Measurements from ENCODE around the gene TCP11L1.

TCP11L1 gene

DNA sequence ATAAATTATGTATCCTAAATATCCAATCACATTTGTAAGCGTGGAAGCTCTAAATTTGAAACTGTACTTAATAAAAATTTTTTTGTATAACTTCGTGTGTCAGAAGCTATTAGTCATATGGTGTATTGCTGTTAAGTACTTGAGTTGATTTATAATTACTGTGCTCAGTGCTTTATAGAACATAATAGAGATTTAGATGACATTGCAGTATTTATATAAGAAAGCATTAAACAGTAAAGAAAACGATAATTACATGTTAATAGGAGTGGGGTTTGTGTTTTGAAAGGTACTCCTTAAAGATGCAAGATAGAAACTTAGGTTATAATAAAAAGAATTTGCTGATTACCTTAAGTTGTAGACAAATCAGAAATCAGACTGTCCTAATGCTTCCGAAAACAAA is 5.9 kb upstream of the TCP11L1 start:
- POLR2A ChIA-PET = interaction anchor here (0.7 kb wide), 1 partner anchor 9 kb away, joined by 3 read pairs; no protein-coding TSS in a partner anchor
- no peak overlapping the region for H3K27ac ChIP-seq (ENCODE audit: extremely low read depth, low read depth, low read length)

DNA sequence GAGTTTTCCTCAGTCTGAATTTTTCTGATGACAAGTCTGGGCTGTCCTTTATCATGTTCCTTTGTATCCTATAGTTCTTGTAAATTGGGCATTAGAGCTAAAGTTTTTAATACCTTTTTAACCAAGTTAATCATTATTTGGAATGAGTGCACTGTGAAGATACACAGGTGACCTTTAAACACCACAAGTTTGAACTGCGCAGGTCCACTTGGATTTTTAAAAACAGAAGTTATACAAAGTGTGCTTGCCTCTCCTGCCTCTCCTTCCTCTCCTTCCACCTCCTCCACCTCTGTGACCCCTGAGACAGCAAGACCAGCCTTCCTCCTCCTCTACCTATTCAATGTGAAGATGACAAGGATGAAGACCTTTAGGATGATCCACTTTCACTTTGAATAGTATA is 4.4 kb upstream of the TCP11L1 start:
- Histone ChIP-seq H3K9me3 (ENCODE audit: control insufficient read depth, insufficient read depth, low read depth, low read length) (no peaks in the 10 kb centered on the region), H3K4me3 (ENCODE audit: low read depth, low read length) (no peak overlapping the region), H3K36me3 (ENCODE audit: control insufficient read depth in 2 of 2, insufficient read depth in 1 of 2, low read length in 2 of 2) (peaks cover 4 to 19% of the 10 kb centered on the region in 2 experiments; a peak in 2 of 3 replicates), H3K4me1 (ENCODE audit: control insufficient read depth, insufficient read depth, low read length) (no peaks in the 10 kb centered on the region), H3K27ac (ENCODE audit: extremely low read depth, low read depth, low read length) (no peak overlapping the region)
- ChIA-PET POLR2A (no interaction called here), CTCF (no interaction called here)
- TF ChIP-seq ZNF24 (tag by site-specific recombination; IDR thresholded peaks at IDR 0.05) (no peak), ZNF701 (tag by site-specific recombination; IDR thresholded peaks at IDR 0.05) (no peak), ZNF211 (tag by site-specific recombination; IDR thresholded peaks at IDR 0.05; ENCODE audit: low read depth) (no peak), KLF10 (tag by site-specific recombination; IDR thresholded peaks at IDR 0.05) (no peak), ZNF169 (tag by site-specific recombination; IDR thresholded peaks at IDR 0.05) (no peak), ZFHX2 (tag by site-specific recombination; conservative IDR thresholded peaks at IDR 0.05) (no peak), IKZF3 (tag by site-specific recombination; IDR thresholded peaks at IDR 0.05) (no peak), ZNF10 (tag by site-specific recombination; IDR thresholded peaks at IDR 0.05) (no peak), ZNF202 (tag by site-specific recombination; IDR thresholded peaks at IDR 0.05; ENCODE audit: borderline replicate concordance) (no peak), ZSCAN16 (tag by site-specific recombination; IDR thresholded peaks at IDR 0.05) (no peak)
- TF ChIP-seq, protein P1, sequence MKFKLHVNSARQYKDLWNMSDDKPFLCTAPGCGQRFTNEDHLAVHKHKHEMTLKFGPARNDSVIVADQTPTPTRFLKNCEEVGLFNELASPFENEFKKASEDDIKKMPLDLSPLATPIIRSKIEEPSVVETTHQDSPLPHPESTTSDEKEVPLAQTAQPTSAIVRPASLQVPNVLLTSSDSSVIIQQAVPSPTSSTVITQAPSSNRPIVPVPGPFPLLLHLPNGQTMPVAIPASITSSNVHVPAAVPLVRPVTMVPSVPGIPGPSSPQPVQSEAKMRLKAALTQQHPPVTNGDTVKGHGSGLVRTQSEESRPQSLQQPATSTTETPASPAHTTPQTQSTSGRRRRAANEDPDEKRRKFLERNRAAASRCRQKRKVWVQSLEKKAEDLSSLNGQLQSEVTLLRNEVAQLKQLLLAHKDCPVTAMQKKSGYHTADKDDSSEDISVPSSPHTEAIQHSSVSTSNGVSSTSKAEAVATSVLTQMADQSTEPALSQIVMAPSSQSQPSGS (tag by site-specific recombination; IDR thresholded peaks at IDR 0.05; ENCODE audit: low read depth) = no peak
- TF ChIP-seq, protein P2, sequence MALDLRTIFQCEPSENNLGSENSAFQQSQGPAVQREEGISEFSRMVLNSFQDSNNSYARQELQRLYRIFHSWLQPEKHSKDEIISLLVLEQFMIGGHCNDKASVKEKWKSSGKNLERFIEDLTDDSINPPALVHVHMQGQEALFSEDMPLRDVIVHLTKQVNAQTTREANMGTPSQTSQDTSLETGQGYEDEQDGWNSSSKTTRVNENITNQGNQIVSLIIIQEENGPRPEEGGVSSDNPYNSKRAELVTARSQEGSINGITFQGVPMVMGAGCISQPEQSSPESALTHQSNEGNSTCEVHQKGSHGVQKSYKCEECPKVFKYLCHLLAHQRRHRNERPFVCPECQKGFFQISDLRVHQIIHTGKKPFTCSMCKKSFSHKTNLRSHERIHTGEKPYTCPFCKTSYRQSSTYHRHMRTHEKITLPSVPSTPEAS (tag by site-specific recombination; IDR thresholded peaks at IDR 0.05) = no peak
- TF ChIP-seq, protein P3, sequence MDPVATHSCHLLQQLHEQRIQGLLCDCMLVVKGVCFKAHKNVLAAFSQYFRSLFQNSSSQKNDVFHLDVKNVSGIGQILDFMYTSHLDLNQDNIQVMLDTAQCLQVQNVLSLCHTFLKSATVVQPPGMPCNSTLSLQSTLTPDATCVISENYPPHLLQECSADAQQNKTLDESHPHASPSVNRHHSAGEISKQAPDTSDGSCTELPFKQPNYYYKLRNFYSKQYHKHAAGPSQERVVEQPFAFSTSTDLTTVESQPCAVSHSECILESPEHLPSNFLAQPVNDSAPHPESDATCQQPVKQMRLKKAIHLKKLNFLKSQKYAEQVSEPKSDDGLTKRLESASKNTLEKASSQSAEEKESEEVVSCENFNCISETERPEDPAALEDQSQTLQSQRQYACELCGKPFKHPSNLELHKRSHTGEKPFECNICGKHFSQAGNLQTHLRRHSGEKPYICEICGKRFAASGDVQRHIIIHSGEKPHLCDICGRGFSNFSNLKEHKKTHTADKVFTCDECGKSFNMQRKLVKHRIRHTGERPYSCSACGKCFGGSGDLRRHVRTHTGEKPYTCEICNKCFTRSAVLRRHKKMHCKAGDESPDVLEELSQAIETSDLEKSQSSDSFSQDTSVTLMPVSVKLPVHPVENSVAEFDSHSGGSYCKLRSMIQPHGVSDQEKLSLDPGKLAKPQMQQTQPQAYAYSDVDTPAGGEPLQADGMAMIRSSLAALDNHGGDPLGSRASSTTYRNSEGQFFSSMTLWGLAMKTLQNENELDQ (tag by site-specific recombination; IDR thresholded peaks at IDR 0.05; ENCODE audit: low read depth) = no peak
- TF ChIP-seq, protein P4, sequence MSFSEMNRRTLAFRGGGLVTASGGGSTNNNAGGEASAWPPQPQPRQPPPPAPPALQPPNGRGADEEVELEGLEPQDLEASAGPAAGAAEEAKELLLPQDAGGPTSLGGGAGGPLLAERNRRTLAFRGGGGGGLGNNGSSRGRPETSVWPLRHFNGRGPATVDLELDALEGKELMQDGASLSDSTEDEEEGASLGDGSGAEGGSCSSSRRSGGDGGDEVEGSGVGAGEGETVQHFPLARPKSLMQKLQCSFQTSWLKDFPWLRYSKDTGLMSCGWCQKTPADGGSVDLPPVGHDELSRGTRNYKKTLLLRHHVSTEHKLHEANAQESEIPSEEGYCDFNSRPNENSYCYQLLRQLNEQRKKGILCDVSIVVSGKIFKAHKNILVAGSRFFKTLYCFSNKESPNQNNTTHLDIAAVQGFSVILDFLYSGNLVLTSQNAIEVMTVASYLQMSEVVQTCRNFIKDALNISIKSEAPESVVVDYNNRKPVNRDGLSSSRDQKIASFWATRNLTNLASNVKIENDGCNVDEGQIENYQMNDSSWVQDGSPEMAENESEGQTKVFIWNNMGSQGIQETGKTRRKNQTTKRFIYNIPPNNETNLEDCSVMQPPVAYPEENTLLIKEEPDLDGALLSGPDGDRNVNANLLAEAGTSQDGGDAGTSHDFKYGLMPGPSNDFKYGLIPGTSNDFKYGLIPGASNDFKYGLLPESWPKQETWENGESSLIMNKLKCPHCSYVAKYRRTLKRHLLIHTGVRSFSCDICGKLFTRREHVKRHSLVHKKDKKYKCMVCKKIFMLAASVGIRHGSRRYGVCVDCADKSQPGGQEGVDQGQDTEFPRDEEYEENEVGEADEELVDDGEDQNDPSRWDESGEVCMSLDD (tag by site-specific recombination; IDR thresholded peaks at IDR 0.05) = no peak

More for the DNA sequence above, 5.9 kb upstream of the TCP11L1 start:
- H3K9me3 ChIP-seq (ENCODE audit: control insufficient read depth, insufficient read depth, low read depth, low read length) = no peaks in the 10 kb centered on the region
- CTCF ChIA-PET = interaction anchor here (0.7 to 0.8 kb wide), 2 partner anchors 12 to 154 kb away, joined by 3 read pairs; no protein-coding TSS in a partner anchor
- no peaks in the 10 kb centered on the region for H3K4me1 ChIP-seq (ENCODE audit: control insufficient read depth, insufficient read depth, low read length)
- TF ChIP-seq ZNF391 (tag by site-specific recombination; IDR thresholded peaks at IDR 0.05; ENCODE audit: borderline replicate concordance, low read depth) (no peak), ZNF175 (tag by site-specific recombination; IDR thresholded peaks at IDR 0.05) (no peak), ZNF184 (tag by site-specific recombination; IDR thresholded peaks at IDR 0.05) (no peak), KLF16 (tag by site-specific recombination; IDR thresholded peaks at IDR 0.05) (no peak), ZNF174 (tag by site-specific recombination; IDR thresholded peaks at IDR 0.05) (no peak), ZNF16 (tag by site-specific recombination; IDR thresholded peaks at IDR 0.05; ENCODE audit: low read depth) (no peak), ZFP41 (tag by site-specific recombination; IDR thresholded peaks at IDR 0.05; ENCODE audit: borderline replicate concordance) (no peak), INSM2 (tag by site-specific recombination; IDR thresholded peaks at IDR 0.05) (no peak), ZNF202 (tag by site-specific recombination; IDR thresholded peaks at IDR 0.05; ENCODE audit: borderline replicate concordance) (no peak), ZXDB (tag by site-specific recombination; IDR thresholded peaks at IDR 0.05) (no peak), ZNF837 (tag by site-specific recombination; IDR thresholded peaks at IDR 0.05) (no peak), MYNN (tag by site-specific recombination; IDR thresholded peaks at IDR 0.05; ENCODE audit: borderline replicate concordance) (no peak), ZNF140 (tag by site-specific recombination; IDR thresholded peaks at IDR 0.05) (no peak), ZNF239 (tag by site-specific recombination; IDR thresholded peaks at IDR 0.05) (no peak), MZF1 (tag by site-specific recombination; IDR thresholded peaks at IDR 0.05; ENCODE audit: borderline replicate concordance) (no peak), ZNF10 (tag by site-specific recombination; IDR thresholded peaks at IDR 0.05) (no peak), ZNF292 (tag by site-specific recombination; IDR thresholded peaks at IDR 0.05; ENCODE audit: borderline replicate concordance, low read depth) (no peak), ZFP69B (tag by site-specific recombination; IDR thresholded peaks at IDR 0.05) (no peak), ZNF677 (tag by site-specific recombination; IDR thresholded peaks at IDR 0.05) (no peak)
- TF ChIP-seq, protein P5, sequence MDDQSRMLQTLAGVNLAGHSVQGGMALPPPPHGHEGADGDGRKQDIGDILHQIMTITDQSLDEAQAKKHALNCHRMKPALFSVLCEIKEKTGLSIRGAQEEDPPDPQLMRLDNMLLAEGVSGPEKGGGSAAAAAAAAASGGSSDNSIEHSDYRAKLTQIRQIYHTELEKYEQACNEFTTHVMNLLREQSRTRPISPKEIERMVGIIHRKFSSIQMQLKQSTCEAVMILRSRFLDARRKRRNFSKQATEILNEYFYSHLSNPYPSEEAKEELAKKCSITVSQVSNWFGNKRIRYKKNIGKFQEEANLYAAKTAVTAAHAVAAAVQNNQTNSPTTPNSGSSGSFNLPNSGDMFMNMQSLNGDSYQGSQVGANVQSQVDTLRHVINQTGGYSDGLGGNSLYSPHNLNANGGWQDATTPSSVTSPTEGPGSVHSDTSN (CRISPR knock-in tag; IDR thresholded peaks at IDR 0.05) = no peak
- H3K36me3 ChIP-seq (ENCODE audit: control insufficient read depth in 2 of 2, insufficient read depth in 1 of 2, low read length in 2 of 2) = peaks cover 4 to 19% of the 10 kb centered on the region in 2 experiments; a peak in 2 of 3 replicates
- H3K4me3 ChIP-seq (ENCODE audit: low read depth, low read length) = no peak overlapping the region
